ENCODE measurements around the gene AUH.

Gene AUH

DNA sequence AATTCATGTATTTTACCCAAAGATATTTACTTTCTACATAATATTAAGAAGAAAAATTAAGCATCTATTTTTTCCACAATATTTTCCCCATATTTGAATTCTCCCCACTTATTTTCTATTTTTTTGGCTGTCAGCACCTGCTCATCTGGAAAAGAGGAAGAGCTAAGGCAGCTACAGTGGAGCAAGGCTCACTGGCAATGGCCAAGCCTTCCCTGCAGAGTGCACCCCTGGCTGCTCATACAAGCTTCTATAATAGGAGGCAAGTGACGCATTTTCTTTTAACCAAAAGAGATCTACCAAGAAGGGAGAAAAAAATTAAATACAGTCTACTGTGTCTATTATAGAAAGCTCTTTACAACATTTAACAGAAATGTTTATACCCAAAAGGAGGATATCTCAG is 72.5 kb downstream of the AUH start:
- no peak for DNase-seq

- no peak for DNase-seq
These were observed 75.9 kb downstream of the AUH start for GRCh38 chr9:91285729-91286353.

DNA sequence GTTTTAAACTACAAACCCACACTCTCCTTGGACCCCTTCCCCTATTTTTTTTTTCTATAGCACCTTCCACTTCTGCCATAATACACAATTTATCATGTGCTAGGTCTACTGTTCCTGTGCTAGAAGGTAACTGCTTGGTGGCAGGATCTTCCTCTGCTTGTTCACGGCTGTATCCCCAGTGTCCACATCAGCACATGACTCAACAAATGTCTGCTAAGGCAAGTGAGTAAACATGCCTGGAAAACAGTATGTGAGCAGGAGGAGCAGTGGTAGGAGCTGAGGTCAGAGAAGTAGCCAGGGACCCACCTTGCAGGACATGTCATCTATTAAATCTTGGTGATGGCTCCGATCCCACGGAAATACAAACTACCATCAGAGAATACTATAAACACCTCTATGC is 79.4 kb downstream of the AUH start:
- DNase-seq = no peak

DNA sequence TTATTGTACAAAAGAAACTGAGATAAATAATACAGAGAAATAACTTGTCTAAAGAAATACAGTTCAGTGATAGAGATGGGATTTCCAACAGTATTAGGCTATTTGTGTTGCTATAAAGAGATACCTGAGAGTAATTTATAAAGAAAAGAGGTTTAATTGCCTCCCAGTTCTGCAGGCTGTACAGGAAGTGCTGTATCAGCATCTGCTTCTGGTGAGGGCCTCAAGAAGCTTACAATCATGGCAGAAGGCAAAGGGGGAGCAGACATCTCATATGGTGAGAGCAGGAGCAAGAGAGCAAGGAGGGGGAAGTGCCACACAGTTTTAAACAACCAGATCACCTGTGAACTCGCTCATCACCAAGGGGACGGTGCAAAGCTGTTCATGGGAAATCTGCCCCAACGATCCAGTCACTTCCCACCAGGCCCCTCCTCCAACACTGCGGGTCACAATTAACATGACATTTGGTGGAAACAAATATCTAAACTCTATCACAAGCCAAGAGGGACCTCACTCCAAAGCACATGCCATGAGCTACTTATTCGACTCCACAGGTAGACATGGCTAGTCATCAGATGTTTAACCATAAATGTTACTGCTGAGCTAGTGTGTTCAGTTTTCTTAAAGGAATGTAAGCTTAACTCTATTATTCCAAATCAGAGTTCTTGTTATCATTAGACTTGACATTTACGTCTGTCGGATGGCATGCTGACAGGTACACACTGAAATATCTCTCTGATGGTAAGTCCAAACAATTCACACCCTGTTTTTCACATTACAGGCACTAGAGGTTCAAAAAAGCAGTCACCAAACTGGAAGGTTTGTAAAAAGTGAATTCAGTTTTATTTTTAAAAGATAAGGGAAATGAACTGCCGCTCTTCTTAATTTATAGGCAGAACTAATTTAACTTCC is 82.2 kb downstream of the AUH start:
- DNase-seq = no peak

GRCh38 chr9:91276513-91276912 is 85.2 kb downstream of the AUH start:
- DNase-seq = no peak

GRCh38 chr9:91275655-91276054 is 86.1 kb downstream of the AUH start:
- DNase-seq = no peak

DNA sequence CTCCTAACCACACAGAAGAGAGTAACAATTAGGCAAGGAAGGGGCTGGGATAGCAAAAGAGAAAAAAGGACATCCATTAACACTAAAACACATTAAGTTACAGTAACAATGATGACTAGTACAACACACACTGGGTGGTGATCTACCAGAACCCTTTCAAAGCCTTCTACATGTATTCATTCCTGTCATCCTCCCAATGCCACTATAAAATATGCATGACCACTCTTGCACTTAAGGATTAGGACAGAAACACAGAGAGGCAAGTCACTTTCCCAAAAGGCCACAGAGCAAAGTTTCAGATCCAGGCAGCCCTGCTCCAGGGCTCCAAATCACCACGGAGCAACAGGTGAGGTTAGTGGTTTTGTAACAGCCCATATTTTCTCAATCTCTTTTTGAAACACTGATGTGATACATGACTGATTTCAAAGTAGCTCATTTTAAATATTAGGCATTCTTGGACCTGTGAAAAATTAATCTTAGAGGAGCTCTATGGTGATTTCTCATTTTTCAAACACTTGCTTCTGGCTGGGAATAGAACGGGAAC is 86.7 kb downstream of the AUH start:
- no peak for DNase-seq

DNA sequence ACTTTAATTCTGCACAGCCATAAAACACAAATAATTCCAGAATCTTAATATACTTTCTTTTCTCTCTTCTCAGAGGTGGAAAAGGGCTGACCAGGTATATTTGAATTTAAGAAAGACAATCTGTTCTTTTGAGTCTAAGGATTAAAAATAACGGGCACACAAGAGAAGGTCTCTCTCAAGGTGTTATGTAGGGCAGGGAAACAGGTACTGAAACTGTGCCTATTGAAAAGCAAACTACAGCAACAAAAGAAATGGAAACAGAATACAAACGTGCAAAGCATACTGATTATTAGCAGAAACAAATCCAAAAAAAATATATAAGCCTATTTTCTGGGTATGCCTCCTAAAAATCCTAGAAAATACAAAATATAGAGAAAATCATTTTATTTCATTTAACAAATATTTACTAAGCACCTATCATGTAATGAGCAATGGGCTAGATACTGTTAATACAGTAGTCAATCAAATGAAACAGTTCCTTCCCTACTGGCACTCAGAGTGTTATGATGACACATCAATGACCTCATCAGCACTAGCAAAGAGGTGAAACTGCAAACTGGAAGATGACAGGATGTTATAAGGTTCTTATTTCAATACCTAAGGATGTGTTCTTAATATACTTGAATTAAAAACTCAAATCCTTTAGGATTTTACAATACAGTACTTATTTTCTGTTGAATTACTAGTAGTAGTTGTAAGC is 87.7 kb downstream of the AUH start:
- peak; percentile 76 for DNase-seq

DNA sequence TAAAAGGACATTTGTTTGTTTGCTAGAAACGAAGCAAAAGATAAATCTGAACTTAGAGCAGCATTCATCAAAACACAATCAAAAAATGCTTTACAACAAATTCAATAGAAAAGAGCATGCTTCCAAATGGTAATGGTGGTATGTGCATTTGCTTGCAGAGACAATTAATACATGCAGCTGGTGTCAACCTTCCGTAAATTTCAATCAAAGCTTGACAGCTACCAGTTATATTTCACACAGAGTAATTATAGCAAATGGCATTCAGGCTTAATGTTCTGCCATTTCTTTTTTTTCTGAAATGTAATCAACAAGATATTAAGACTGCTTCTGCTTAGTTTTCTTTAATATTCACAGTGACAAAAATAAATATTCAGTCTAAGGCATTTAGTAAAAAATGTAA is 90.6 kb downstream of the AUH start:
- DNase-seq = no peak

DNA sequence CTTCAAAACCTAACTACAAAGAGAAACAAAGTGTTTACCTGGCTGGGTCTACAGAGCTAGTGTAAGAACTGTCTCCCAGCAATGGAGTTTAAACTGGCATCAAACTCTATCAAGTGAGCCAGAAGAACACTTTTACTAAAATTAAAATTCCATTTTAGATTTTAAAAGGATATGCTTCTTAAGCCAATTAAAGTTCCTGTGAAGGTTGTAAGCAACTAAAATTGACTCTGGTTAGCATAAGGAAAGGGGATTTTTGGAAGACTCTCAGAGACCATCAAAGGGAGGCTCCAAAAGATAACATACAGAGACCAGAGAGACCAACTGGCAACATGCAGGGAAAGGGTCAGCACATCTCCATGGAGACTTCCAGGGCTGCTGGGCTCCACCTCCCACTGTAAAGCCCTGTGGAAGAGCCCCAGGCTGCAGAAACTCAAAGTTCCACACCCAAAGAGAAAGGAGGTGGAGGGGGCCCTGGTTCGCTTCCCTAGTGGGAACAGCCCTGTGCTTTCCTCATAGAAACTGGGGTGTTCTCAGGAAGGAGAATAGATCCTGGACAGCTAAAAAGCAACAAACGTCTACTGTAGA is 91.7 kb downstream of the AUH start:
- DNase-seq = no peak

DNA sequence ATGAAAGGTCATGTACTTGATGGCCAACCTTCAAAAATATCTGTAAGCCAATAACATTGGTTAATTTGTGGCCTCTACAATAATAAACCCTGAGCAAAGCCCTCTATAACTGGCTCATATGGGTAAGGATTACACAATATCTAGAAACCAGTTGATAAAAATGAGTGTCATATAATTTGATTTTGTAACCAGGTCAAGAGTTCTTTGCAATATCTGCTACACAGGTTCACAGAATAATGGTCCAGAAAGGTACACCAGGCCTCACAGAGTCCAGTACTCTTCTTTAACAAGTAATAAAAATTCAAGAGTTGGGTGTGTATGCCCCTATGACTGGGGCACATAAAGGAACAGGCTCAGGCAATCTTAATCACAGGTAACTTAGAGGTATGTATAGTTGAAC is 95.3 kb downstream of the AUH start:
- no peak for DNase-seq

DNA sequence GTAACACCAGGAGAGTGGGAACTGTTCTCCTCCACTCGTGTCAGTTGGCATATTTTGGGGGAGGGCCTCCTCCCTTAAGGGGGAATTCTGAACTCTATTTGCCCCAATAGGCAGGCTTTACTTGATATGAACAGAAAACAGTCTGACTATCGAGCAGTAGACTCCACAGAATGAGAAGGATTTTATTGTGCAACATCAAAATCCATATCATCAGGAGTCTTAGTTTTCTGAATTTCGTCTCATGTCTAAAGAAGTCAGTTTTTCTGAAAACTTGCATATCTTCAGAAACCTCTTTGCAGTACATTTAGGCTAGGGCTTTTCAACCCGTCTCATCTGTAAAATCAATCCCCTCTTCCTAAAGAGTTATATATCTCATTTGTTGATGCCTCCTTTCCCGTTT is 96.2 kb downstream of the AUH start:
- DNase-seq = no peak

- peak; percentile 34 for DNase-seq
These were observed 100.3 kb downstream of the AUH start for GRCh38 chr9:91261417-91261816.

GRCh38 chr9:91259162-91259561 is 102.6 kb downstream of the AUH start:
- DNase-seq = no peak

DNA sequence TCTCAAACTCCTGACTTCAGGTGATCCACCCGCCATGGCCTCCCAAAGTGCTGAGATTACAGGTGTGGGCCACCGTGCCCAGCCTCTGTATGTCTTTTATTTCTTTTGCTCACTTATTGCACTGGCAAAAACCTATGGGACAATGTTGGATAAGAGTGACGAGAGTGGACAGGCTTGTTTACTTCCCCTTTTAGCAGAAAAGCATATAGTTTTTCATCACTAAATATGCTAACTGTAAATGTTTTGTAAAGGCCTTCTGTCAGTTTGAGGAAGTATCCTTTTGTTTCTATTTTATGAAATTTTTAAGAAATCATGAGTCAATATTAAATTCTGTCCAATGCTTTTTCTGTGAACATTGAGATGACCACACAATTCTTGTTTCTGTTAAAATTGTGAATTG is 103.3 kb downstream of the AUH start:
- DNase-seq = peak; percentile 92

- DNase-seq = no peak
These were observed 105.5 kb downstream of the AUH start for GRCh38 chr9:91256235-91256634.

GRCh38 chr9:91255327-91255726 is 106.4 kb downstream of the AUH start:
- DNase-seq = no peak

DNA sequence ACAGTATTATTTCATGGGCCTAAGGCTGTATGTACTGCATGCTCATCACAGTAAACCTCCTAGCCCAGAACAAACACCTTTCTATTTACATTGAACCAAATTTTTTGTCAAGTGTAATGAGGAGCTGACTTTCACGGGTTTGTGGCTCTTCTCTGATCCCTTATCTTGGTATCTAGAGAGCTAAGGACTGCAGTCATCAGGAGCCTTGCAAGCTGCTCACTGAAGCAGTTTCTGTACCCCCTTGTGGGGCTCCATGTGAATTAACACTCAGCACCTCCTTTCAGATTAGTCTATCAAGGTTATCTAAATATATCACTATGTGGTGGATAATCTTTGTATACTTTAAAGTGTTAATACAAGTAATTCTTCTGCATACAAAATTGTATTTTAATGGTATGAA is 108.2 kb downstream of the AUH start:
- DNase-seq = no peak

GRCh38 chr9:91248707-91249106 is 113.0 kb downstream of the AUH start:
- no peak for DNase-seq

DNA sequence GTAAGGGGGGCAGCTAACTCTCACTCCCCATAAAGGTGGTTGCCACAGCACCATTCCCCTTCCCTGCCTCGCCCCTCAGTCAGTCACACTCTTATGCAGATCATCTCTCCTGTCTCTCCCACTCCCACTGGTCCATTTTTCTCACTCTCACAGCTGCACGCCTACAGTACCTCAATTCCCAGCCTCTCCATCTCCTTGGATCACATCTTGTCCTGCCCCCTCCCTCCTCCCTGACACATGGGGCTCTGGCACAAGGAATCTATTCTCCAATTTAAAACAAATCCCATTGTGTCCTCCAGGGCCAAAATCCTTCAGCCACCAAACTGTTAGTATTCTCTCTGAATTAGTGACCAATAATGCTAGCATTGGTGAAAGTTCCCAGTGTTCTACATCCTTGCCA is 114.4 kb downstream of the AUH start:
- DNase-seq = no peak

GRCh38 chr9:91246846-91247245 is 114.9 kb downstream of the AUH start:
- DNase-seq = no peak

- DNase-seq = peak; percentile 65
These were observed 116.0 kb downstream of the AUH start for GRCh38 chr9:91245431-91246313.
